Measurements from ENCODE around the gene NR2F1. TPM values are rescaled to one million over a fixed set of nuclear protein-coding genes. Genes with fewer than 3 reads are reported as not detected.

NR2F1 gene
- total RNA-seq, 2 experiments from 2014 or later, result not detected

GRCh38 chr5:93642526-93642925 is 59.5 kb downstream of the NR2F1 start:
- CTCF ChIA-PET, result no interaction called here

More at GRCh38 chr5:93642526-93642925, 59.5 kb downstream of the NR2F1 start:
- Mint-ChIP-seq H3K4me3 (no peak overlapping the region), H3K36me3 (ENCODE audit: low read depth) (no peaks in the 10 kb centered on the region), H3K27ac (no peak overlapping the region), H3K27me3 (no peaks in the 10 kb centered on the region), H3K9me3 (no peaks in the 10 kb centered on the region), H3K4me1 (ENCODE audit: low read depth) (no peaks in the 10 kb centered on the region)
- intact Hi-C loops (cut with micrococcal nuclease), result no loop called here
- ATAC-seq (no peak), DNase-seq (no peak)
- POLR2A ChIA-PET, result no interaction called here
- TF ChIP-seq CTCF (IDR thresholded peaks at IDR 0.05), result no peak

Other genes starting within 250 kb of the NR2F1 start
- gene NR2F1-AS1, start 2.0 kb upstream of the NR2F1 start, total RNA-seq, result not detected
- gene POU5F2, start 158.4 kb downstream of the NR2F1 start, total RNA-seq, result under 1 TPM; 0.45 to 0.51 TPM